NCI-H2081 (cell line): ENCODE data around the gene SLC25A44.
"Not testable (repeated sequence)": the region's sequence is repeated elsewhere in the genome, so short reads cannot be mapped to it uniquely, and the experiment has no call there.

Source experiments
- DNase-seq, 2 experiments: peaks; one replicate each; lab custom pipeline; 2025; lab: John Stamatoyannopoulos, UW

Gene SLC25A44

DNA sequence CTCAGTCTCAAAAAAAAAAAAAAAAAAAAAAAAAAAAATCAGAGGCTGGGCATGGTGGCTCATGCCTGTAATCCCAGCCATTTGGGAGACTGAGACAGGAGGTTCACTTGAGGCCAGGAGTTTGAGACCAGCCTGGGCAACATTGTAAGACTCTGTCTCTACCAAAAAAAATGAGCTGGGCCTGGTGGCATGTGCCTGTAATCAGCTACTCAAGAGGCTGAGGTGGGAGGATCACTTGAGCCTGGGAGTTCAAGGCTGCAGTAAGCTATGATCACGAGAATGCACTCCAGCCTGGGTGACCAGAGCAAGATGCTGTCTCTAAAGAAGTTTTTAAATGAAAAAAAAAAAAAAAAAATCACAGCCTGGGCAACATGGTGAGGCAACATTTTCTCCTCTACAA is 30.2 kb upstream of the SLC25A44 start:
- DNase-seq = no peak

DNA sequence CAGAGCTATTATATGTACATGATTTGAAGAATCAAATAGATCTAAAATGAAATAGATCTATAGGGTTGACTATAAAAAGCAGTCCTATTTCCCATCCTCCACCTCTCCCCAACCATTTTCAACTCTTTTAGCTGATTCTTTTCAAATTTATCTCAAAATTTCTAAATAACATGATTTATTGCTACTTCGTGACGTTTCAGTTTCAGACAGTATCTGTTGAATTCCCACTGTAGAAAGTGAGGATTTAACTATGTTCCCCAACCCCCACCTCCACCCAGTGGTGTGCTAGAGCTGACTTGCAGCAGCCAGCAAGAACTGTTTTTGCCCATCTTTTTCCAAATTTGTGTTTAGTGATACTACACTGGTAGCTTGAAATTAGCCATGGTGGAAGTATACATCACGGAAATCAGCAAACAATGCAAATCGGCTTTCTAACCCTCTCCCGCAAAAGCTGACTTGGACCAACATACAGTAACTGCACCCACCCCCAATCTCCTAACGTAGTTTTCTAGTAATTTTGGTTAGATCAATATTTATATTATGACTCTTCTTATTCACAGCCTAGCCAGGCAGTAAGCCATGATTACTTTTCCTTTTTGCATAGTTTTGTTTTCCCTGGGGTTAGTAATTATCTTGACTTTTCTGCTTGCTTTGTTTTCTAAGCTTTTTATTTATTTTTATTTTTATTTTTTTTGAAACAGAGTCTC is 29.6 kb upstream of the SLC25A44 start:
- DNase-seq = no peak

DNA sequence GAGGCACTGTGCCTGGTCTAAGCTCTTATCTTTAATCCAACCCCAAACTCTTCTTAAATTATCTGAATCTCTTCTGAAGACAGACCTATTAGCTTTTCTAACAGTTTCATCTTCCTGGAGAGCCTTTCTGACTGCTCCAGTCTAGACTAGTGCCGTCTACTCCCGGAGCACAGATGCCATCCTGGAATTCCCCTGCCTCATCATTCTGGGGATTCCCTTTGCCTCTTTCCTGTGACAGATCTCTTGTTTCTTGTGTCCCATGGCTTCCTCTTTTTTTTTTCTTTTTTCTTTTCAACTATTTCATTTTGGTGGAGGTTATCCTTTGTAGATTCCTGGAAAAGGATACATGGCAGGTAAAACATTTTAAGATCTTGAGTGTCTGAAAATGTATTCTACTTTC is 28.8 kb upstream of the SLC25A44 start:
- DNase-seq = no peak

GRCh38 chr1:156167536-156167935 is 26.4 kb upstream of the SLC25A44 start:
- DNase-seq = no peak

DNA sequence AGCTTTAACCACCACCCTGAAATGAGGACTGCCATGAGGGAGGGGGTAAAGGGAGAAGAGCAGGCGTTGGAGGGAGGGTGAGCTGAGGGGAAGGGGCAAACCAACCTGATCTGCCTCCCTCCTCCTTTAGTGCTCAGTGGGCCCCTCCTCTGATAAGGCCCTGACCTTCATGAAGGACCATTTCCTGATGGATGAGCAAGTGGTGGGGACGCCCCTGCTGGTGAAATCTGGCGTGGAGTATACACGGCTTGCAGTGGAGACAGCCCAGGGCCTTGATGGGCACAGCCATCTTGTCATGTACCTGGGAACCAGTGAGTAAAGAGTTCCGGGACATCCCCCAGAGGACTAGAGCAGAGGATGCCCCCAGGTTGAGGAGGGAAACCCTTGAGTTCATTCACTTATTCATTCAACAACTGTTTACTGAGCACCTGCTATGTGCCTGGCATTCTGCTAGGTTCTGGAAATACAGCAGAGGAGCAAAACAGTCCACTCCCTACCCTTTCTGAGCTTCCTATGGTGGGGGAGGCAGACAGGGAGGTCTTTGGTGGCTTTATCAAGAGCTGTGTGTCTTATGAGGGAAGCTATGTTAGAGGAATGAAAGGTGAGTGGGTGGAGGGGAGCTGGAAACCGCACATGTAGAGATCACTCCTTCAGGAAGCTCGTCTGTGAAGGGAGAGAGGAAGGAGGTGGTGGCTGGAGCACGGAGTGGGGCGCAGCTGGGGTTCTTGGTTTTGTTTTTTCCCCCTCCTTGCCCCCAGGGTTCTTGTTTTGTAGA is 21.0 kb upstream of the SLC25A44 start:
- DNase-seq = no peak

DNA sequence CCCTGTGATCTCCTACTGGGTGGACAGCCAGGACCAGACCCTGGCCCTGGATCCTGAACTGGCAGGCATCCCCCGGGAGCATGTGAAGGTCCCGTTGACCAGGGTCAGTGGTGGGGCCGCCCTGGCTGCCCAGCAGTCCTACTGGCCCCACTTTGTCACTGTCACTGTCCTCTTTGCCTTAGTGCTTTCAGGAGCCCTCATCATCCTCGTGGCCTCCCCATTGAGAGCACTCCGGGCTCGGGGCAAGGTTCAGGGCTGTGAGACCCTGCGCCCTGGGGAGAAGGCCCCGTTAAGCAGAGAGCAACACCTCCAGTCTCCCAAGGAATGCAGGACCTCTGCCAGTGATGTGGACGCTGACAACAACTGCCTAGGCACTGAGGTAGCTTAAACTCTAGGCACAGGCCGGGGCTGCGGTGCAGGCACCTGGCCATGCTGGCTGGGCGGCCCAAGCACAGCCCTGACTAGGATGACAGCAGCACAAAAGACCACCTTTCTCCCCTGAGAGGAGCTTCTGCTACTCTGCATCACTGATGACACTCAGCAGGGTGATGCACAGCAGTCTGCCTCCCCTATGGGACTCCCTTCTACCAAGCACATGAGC is 17.2 kb upstream of the SLC25A44 start:
- no peak for DNase-seq

DNA sequence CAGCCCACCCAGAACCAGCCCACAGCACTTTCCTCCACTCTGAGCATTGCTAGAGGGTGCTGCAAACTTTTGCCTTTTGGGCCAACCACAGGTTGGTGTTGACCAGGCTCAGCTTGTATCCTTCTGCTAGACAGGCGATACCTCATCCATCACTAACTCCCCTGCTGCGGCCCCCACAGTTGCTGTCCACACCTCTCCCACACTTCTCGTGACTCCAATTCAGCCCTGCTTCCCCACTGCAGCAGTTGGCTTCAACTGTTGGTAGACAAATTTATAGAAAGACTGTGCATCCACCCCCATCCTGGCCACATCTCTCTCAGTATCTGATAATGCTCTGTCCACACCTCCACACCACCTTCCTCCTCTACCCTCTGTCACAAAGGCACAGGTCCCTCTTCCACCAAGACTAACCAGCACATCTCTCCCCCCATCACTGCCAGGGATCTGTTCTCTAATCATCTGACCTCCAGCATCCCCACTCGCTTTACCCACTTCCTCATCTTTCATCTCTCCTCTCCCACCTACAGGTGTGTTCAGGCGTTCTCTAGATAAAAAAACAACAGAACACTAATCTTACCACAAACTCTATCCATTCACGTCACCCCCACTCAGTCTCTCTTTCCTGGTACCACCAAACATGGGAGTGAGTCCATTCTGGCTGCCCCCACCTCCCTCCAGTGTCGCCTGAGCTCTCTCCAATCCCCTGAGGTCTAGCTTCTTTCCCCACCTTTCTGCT is 15.8 kb upstream of the SLC25A44 start:
- no peak for DNase-seq

- no peak for DNase-seq
Observed at GRCh38 chr1:156180471-156180870, 13.4 kb upstream of the SLC25A44 start.

DNA sequence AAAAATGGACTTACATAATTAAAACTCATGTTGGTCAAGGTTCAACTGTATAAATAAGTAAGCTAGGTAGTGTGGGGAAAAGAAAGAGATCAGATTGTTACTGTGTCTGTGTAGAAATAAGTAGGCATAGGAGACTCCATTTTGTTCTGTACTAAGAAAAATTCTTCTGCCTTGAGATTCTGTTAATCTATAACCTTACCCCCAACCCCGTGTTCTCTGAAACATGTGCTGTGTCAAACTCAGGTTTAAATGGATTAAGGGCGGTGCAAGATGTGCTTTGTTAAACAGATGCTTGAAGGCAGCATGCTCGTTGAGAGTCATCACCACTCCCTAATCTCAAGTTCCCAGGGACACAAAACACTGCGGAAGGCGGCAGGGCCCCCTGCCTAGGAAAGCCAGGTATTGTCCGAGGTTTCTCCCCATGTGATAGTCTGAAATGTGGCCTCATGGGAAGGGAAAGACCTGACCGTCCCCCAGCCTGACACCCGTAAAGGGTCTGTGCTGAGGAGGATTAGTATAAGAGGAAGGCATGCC is 12.4 kb upstream of the SLC25A44 start:
- DNase-seq = not testable (repeated sequence)

DNA sequence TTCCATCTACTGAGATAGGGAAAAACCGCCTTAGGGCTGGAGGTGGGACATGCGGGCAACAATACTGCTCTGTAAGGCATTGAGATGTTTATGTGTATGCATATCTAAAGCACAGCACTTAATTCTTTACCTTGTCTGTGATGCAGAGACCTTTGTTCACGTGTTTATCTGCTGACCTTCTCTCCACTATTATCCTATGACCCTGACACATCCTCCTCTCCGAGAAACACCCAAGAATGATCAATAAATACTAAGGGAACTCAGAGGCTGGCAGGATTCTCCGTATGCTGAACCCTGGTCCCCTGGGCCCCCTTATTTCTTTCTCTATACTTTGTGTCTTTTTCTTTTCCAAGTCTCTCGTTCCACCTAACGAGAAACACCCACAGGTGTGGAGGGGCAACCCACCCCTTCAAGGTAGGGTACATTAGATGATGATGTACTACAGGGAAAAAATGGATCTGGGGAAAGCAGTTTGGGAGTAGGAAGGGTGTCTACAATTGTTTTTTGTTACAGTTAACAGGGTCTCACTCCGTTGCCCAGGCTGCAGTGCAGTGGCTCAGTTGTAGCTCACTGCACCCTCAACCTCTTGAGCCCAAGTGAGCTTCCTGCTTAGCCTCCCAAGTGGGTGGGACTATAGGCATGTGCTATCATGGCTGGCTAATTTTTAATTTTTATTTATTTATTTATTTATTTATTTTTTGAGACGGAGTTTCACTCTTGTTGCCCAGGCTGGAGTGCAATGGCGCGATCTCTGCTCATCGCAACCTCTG is 11.7 kb upstream of the SLC25A44 start:
- not testable (repeated sequence) for DNase-seq

DNA sequence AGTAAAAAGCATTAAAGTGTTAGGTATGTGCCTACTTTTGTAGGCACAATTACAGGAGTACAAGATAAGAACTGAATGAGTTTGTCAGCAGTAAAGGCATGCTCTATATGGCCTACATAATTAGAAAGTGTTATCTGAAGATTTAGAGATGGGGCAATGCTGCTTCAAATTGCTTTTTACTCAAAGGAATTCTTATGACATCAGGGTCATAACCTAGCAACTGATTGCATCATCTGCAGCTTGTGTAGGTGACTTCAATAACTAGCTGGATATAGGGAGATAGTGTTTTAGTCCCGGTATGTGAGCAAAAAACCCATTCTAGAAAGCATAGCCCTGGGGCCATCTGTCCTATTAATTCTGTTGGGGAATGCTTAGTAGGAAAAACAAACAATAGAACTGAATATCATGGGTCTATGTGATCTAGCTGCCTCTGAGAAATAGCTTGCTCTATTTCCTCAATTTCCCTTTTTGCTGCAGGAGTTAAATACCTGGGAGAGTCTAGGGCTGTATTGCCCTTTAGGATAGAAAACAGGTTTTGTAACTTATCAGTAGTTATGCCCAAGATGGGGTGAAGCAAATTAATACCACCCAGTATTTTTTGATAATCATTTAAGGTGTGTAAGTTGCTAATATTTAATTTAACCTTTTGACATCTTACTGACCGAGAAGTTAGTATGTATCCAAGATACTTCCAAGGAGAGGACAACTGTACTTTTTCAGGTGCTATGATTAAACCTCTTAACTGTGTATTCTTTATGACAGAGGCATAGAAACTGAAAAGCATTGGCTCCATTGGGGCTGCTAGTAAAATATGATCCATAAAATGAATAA is 7.3 kb upstream of the SLC25A44 start:
- DNase-seq = not testable (repeated sequence)

DNA sequence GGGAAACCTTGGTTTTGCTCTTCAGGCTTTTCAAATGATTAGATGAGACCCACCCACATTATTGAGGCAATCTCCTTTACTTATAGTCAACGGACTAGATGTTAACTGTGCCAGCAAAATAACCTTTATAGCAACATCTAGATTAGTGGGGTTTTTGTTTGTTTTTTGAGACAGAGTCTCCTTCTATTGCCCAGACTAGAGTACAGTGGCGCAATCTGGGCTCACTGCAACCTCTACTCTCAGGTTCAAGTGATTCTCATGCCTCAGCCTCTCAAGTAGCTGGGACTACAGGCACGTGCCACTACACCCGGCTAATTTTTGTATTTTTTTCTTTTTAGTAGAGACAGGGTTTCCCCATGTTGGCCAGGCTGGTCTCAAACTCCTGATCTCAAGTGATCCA is 3.6 kb upstream of the SLC25A44 start:
- DNase-seq = not testable (repeated sequence)

GRCh38 chr1:156191292-156191964 is 2.5 kb upstream of the SLC25A44 start:
- no peak for DNase-seq

GRCh38 chr1:156193208-156193487 is 756 bp upstream of the SLC25A44 start:
- DNase-seq = no peak

- no peak for DNase-seq
Observed at GRCh38 chr1:156194300-156194652, 372 bp downstream of the SLC25A44 start.

DNA sequence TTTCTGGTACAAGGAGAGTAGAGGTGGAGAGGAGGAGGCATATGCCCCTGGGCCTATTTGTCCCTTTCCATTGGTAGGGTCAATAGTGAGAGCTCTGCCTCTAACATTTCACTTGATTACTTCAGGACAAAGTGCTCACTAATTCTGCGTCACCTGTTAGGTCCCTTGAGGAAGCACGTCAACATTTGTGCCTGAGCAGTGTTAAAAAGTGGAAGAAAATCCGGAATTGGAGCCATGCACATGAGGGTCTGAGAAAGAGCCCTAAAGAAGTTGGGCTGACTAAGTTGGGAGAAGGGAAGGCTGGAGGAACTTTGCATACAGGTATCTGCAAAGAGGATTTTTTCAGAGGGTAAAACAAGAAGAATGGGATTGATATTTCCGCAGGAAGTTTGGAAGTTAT is 1.9 kb downstream of the SLC25A44 start:
- no peak for DNase-seq

GRCh38 chr1:156196445-156196844 is 2.5 kb downstream of the SLC25A44 start:
- DNase-seq = no peak

DNA sequence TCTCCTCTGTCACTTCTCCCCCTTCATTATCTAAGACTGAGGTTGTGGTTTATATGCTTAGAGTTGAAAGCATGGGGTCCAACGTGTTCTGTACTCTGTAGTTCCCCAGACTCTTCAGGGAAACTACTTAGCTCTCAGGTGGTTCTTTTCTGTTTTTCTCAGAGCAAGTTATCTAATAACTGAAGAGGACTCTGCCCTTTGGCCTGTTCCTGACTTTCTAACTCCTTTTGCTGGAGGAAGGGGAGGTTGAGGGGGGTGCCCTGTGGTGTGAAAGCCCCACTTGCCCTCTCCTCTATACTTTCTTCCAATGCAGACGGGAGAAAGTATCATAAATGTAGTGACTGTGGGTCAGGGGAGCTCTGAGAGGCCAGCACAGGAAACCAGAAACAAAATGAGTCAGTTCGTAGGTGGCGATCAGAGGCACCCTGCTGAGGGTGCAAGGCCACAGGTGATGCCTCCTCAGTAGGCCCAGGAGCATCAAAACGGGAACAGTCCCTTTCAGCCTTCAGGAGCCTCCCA is 5.0 kb downstream of the SLC25A44 start:
- DNase-seq = no peak

DNA sequence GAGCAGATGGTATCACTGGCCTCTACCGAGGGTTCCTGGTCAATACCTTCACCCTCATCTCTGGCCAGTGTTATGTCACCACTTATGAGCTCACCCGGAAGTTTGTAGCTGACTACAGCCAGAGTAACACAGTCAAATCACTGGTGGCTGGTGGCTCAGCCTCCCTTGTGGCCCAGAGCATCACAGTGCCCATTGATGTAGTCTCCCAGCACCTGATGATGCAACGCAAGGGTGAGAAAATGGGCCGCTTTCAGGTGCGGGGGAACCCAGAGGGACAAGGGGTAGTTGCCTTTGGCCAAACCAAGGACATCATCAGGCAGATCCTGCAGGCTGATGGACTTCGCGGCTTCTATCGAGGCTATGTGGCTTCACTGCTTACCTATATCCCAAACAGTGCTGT is 6.1 kb downstream of the SLC25A44 start:
- no peak for DNase-seq

DNA sequence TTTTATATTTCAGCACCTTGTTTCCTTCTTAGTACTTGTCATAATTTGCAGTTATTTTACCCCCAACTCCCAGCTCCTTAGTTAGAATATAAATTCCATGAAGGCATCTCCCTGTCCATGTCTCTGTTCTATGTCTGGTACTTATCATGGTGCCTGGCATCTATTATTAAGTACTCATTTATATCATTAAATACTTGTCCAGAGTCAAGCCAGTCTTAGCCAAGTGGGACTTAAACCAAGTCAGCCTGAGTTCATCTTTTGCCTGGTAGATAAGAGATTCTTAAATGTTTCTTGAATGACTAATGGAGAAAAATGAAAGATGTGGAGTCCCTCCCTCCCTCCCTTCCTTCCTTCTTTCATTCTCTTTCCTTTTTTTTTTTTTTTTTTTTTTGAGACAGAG is 9.4 kb downstream of the SLC25A44 start:
- no peak for DNase-seq
